GM21515 (cell line): ENCODE measurements around the gene KIFAP3.
"Not testable (repeated sequence)": the region's sequence is repeated elsewhere in the genome, so short reads cannot be mapped to it uniquely, and the experiment has no call there.

Source experiments
- ATAC-seq: cut with Tn5 transposase; IDR thresholded peaks from one replicate; pipeline ENCODE4 v1.9.1; 2021; ENCODE audit not compliant: unreplicated experiment

The KIFAP3 gene

DNA sequence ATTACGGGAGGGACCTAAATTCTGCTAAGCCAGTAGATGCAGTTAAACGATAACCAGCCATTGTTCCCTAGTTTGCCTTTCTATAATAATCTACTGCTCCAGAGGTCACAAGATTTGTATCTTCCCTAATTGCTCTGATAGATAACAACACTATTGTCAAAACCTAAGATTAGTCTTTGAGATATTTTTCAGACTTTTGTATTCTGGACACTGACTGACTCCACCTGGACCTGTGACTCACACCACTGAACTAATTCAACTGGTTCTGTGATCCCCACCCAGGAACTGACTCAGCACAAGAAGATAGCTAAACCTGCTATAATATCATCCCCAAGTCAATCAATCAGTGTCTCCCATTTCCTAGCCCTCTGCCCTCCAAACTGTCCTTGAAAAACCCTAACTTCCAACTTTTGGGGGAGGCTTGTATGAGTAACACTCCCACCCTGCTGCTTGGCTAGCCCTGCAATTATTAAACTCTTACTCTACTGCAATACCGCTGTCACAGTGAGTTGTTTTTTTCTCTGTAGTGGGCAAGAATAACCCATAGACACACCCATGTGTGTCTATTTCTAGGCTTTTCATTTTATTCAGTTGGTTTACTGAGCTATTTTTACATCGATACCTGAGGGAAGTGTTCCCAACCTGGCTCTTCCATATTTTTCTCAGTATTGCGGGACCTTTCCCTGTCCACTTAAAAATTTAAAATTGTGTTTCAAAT, 11.2 kb downstream of the KIFAP3 start:
- no peak for ATAC-seq

DNA sequence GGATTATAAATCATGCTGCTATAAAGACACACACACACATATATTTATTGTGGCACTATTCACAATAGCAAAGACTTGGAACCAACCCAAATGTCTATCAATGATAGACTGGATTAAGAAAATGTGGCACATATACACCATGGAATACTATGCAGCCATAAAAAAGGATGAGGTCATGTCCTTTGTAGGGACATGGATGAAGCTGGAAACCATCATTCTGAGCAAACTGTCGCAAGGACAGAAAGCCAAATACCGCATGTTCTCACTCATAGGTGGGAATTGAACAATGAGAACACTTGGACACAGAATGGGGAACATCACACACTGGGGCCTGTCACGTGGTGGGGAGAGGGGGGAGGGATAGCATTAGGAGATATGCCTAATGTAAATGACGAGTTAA, 12.8 kb downstream of the KIFAP3 start:
- ATAC-seq, result not testable (repeated sequence)

DNA sequence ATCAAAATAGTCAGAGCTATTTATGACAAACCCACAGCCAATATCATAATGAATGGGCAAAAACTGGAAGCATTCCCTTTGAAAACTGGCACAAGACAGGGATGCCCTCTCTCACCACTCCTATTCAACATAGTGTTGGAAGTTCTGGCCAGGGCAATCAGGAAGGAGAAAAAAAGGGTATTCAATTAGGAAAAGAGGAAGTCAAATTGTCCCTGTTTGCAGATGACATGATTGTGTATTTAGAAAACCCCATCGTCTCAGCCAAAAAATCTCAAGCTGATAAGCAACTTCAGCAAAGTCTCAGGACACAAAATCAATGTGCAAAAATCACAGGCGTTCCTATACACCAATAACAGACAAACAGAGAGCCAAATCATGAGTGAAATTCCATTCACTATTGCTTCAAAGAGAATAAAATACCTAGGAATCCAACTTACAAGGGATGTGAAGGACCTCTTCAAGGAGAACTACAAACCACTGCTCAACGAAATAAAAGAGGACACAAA, 14.4 kb downstream of the KIFAP3 start:
- not testable (repeated sequence) for ATAC-seq

DNA sequence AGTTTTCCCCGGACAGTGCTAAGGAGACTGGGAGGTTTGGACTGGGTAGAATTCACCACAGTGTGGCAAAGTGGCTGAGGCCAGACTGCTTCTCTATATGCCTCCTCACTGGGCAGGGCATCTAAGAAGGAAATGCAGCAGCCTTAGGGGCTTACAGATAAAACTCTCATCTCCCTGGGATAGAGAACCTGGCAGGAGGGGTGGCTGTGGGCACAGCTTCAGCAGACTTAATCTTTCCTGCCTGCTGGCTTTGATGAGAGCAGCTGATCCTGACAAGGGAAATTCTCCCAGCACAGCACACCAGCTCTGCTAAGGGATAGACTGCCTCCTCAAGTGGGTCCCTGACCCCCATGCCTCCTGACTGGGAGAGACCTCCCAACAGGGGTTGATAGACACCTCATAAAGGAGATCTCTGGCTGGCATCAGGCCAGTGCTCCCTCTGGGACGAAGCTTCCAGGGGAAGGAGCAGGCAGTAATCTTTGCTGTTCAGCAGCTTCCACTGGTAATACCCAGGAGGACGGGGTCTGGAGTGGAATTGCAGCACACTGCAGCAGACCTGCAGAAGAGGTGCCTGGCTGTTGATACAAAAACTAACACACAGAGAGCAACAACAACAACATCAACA, 25.2 kb downstream of the KIFAP3 start:
- no peak for ATAC-seq

DNA sequence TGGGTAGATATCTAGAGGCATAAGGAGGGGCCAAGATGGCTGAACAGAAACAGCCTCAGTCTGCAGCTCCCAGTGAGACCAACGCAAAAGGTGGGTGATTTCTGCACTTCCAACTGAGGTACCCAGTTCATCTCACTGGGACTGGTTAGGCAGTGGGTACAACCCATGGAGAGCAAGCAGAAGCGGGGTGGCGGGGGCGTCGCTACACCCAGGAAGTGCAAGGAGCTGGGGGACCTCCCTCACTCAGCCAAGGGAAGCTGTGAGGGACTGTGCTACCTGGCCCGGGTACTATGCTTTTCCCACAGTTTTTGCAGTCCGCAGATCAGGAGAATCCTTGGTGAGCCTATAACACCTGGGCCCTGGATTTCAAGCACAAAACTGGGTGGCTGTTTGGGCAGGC, 26.0 kb downstream of the KIFAP3 start:
- ATAC-seq, result no peak

DNA sequence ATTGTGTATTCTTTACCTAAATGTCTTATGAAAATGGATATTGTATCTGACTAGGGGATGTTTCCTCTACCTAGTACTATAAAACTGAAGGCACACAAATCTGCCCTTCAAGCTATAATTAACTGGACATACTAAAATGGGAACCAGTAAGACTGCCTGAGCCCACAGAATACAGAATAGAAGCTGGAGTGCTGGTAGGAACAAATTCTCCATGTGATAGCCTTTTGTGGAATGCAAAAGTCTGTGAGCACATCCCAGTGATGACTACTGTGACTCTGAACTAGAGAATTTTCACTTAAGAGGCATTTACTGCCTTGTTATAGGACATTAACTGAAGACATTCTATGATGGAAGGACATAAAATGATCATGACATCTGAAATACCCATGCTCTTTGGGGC, 30.3 kb downstream of the KIFAP3 start:
- no peak for ATAC-seq

DNA sequence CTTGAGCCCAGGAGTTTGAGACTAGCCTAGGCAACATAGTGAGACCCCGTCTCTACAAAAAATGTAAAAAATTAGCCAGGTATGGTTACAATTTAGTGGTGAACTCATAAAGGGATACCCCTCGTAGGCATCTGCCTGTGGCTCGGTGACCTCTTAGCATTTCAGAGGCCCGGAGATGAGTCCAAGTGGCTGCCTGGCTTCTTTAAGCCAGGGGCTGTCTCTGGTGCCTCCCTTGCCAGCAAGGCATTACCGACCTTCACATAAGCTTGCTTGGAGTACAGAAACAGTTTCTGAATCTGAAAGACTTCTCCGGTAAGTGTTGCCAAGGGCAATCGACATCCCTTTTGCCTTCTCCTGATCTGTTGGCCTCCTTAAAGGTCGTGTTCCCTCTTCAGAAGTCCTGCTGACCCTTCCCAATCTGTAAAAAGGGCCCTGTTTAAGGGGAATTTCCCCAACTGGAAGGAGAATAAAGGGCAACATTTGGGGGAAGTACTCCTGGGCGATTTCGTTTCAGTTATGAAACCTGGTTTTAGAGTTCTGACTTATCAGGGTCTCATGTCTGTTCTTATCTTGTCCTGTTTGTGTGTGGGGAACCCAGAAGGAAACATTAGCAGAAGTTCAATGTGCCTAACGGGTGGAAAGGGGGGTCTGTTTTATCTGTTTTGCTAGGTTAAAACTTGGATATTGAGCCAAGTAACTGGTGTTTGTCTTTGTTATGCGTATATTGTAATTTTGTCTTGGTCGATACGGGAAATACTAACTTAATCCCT, 32.9 kb downstream of the KIFAP3 start:
- ATAC-seq, result no peak

DNA sequence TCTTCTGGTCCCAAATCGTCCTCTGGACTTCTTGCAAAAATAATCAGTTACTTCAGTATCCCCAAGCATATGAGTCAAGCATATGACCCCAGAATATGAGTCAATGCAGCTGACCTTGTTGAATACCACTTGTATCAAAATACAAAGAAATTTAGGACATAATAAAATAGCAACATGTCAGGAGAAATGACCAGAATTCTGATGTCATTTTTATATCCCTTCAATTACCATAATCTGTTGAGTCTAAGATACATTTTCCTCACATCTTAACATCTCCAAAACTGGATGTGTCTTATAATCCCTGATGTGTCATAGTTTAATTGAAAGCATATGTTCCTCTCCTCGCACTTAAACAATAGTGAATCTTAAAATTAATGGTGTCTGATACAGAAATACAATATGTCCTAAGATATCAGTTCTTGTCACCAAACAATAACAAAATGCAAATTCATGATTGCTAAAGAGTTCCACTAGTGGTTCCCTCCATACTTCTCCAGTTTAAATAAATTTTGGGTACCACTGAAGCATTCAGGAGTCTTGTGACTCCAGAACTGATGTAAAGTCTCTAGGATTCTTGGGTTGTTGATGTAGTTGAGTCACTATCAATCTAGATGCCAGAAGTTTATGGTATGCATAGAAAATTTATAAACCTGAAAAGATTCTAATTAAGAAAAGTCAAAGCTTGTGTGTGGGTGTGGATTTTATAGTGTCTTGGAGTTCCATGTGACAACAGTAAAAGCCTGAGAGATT, 41.8 kb downstream of the KIFAP3 start:
- no peak for ATAC-seq

DNA sequence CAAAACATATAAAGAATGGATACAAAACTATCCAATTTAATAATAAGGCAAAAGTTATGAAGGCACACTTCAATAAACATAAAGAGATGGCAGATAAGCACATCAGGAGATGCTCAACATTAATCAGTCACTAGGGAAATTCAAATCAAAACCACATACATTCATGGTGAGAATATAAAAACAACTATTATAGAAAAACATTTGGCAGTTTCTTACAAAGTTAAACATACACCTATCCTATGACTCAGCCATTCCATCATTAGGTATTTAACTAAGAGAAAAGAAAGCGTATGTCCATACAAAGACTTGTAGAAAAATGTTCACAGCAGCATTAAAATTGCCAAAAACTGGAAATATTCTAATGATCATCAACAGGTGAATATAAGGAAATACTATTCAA, 44.3 kb downstream of the KIFAP3 start:
- ATAC-seq, result no peak

DNA sequence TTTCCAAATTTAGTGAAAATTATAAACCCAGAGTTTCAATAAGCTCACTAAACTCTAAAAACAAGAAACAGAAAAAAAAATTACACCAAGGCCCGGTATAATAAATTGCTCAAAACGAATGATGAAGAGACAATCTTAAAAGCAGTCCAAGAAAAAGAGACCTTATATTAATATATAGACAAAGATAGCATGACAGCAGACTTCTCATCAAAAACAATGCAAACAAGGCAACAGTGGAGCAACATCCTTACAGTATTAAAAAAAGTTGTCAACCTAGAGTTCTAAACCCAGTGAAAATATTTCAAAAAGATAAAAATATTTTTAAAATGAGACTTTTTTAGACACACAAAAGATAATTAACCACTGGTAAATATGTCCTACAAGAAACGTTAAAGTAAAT, 46.7 kb downstream of the KIFAP3 start:
- no peak for ATAC-seq

DNA sequence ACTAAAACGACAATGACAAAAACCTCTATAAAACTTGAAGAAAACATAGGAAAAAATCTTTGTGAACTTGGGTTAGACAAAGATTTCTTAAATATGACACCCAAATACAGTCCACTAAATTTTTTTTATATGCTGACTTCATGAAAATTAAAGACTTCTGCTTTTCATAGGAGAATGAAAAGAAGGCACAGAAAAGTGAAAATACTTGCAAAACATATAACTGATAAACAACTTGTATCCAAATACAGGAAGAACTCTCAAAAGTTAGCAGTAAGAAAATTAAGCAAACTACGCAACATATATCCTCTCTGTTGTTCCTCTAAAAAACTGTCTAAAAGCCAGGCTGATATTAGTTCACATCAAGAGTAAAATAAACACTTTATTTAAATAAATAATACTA, 53.6 kb downstream of the KIFAP3 start:
- no peak for ATAC-seq

DNA sequence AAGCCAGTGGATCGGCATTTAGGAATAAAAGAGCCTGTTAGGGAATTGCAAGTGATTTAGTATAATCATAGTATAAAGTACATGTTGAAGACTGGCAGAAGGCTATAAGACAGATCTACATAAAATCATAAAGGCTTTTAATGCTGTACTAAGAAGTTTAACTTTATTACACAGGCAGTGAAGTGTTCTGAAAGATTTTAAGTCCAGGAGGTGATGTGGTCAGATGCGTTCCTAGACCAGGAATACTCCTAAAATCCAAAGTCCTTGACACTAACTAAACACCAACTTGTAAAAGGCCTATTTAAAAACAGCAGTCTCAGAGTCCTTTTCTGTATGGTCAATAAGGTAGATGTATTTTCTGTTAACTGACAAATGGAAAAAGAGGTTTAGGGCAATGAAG, 57.0 kb downstream of the KIFAP3 start:
- no peak for ATAC-seq

DNA sequence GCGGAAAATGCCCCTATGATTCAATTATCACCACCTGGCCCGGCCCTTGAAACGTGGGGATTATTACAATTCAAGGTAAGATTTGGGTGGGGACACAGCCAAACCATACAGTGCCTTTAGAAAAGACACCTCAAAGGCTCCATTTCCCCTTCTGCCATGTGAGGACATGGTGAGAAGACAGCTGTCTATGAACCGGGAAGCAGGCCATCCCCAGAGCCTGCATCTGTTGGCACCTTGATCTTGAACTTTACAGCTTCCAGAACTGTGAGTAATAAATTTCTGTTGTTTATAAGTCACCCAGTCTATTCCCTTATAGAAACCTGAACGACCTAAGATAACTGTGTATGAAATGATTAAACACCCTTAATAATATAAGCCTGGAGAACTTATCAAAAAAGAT, 61.6 kb downstream of the KIFAP3 start:
- ATAC-seq, result no peak

DNA sequence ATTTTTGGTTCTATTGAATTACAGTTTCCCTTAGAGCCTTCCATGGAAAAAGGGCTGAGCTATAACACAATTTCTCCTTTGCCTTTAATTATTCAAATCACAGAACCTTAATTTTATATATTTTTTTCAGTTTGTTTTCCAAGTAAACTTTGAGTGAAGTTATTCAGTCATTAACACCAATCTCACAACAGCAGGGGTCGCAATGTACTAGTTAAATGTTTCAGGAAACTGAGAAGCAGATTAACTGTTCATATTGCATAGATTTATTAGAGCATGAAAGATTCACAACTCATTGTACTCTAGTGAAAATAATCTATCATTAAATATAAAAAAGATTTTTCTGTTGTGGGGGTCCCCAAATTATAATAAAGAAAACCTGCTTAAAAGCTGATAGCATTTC, 64.1 kb downstream of the KIFAP3 start:
- no peak for ATAC-seq

DNA sequence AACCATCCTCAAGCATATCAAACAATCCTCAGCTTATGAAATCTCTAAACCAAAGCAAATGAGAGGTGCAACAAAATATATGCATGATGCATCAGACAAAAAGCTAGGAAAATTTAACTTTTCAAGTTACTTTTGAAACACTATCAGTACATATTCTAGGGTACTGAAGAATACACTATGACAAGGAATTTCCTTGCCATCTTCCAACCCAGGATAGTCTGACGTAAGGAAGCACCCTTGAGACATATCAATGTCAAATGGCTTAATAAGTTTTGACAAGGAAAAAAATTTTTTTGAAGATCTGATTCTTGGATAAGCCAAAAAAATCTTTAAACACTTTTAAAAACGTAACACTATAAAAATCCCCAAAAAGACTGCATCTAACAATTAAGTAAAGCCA, 64.9 kb downstream of the KIFAP3 start:
- no peak for ATAC-seq

DNA sequence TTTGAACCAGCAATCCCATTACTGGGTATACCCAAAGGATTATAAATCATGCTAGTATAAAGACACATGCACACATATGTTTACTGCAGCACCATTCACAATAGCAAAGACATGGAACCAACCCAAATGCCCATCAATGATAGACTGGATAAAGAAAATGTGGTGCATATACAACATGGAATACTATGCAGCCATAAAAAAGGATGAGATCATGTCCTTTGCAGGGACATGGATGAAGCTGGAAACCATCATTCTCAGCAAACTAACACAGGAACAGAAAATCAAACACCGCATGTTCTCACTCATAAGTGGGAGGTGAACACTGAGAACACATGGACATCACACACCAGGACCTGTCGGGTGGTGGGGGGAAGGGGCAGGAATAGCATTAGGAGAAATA, 65.8 kb downstream of the KIFAP3 start:
- ATAC-seq, result not testable (repeated sequence)

DNA sequence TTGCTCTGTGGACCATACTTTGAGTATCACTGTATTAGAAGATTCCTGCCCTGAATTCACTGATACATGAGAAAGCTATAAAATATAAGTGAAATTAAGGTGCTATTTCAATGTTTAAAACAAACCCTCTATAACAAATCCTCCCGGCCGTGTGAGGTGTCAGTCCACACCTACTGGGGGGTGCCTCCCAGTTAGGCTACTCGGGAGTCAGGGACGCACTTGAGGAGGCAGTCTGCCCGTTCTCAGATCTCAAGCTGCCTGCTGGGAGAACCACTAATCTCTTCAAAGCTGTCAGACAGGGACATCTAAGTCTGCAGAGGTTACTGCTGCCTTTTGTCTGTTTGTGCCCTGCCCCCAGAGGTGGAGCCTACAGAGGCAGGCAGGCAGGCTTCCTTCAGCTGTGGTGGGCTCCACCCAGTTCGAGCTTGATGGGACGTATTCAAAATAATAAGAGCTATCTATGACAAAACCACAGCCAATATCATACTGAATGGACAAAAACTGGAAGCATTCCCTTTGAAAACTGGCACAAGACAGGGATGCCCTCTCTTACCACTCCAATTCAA, 71.1 kb downstream of the KIFAP3 start:
- ATAC-seq, result not testable (repeated sequence)

DNA sequence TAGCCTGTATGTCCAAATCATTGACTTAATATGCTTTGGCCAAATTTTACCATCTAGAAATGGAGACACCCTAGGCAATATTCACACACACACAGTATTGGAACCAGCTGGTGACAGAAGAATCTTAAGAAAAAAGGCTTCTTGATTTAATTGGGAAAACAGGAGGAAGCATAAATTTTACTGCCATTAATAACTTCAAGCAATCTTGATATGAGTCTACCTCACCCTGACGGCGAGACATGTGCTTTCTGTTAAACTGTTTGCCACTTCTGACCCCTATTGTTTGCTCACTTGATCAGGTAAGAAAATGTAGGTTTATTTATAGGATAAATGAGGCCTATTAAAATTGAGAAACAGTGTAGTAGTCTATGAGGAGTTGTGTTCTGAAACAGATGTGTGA, 73.2 kb downstream of the KIFAP3 start:
- ATAC-seq, result no peak

DNA sequence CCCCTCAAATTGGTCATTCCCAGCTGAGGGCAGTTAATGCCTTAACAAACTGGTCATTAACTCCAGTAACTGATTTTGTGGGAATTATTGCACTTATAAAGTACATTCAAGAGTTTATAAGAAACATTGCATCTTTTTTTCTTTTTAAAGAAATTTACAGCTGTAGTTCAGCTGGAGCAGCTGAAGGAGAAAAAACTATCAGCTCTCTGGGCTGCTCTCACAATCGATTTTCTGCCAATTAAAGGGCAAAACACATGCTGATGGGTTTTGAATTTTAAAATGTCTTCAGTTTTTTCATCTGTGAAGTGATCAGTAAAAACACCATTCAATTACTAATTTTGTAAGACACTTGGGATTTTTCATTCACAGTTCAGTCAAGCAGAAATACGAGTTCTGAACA, 74.7 kb downstream of the KIFAP3 start:
- no peak for ATAC-seq

DNA sequence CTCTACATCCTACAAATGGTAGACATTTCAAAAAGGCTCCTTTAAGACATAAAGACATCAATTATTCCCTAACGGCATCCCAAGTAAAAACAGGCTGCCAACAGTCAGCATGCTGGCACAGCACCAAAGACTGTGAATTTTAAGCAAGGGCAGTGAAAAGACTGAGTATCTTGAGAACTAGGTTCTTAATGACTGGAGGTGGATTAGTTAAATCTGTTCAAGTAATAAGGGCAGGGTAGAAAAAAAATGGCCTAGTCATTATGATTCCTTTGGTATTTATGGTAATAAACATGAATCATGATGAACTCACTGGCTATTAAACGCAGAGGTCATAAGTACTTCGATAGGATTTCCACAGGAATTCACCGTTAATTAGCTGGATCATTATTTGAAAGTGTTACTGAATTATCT, 75.2 kb downstream of the KIFAP3 start:
- ATAC-seq, result no peak

DNA sequence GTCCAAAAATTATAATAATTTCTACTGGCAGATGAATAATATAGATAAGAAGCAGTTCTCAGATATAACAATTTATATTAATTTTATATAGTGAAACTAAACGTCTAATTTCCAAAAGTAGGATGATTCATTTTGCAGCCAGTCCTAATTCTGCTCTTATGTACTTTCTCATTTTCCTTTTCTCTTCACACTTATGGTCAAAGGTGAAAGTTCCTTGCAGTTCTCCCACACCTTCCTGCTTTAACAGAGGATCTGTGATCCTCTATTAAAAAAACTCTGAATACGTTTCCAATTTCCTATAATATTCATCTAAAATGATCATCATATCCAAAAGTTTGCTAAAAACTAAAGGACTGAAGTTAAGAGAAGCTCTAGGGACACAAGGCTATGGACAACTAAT, 78.5 kb downstream of the KIFAP3 start:
- no peak for ATAC-seq
